Measurements from ENCODE around the gene DOCK4.

Gene DOCK4

GRCh38 chr7:112160130-112160770 lies 45.9 kb downstream of the DOCK4 start:
- DNase-seq: peak; percentile 56

- DNase-seq: no peak
These were observed 46.8 kb downstream of the DOCK4 start for GRCh38 chr7:112159351-112159750.

GRCh38 chr7:112157072-112157471 lies 49.1 kb downstream of the DOCK4 start:
- DNase-seq: peak; percentile 95

GRCh38 chr7:112156412-112156811 lies 49.8 kb downstream of the DOCK4 start:
- peak; percentile 15 for DNase-seq

GRCh38 chr7:112154690-112155089 lies 51.5 kb downstream of the DOCK4 start:
- no peak for DNase-seq

GRCh38 chr7:112152186-112152585 lies 54.0 kb downstream of the DOCK4 start:
- no peak for DNase-seq

- peak; percentile 10 for DNase-seq
These were observed 55.2 kb downstream of the DOCK4 start for GRCh38 chr7:112150823-112151641.

- DNase-seq: no peak
These were observed 56.5 kb downstream of the DOCK4 start for GRCh38 chr7:112149734-112150133.

GRCh38 chr7:112147793-112148361 lies 58.3 kb downstream of the DOCK4 start:
- DNase-seq: no peak

- no peak for DNase-seq
These were observed 61.0 kb downstream of the DOCK4 start for GRCh38 chr7:112145206-112145605.

GRCh38 chr7:112144284-112145059 lies 61.7 kb downstream of the DOCK4 start:
- no peak for DNase-seq

GRCh38 chr7:112143582-112143981 lies 62.6 kb downstream of the DOCK4 start:
- peak; percentile 57 for DNase-seq

GRCh38 chr7:112143136-112143535 lies 63.1 kb downstream of the DOCK4 start:
- no peak for DNase-seq

- DNase-seq: no peak
These were observed 65.6 kb downstream of the DOCK4 start for GRCh38 chr7:112140600-112140999.

- DNase-seq: no peak
These were observed 67.3 kb downstream of the DOCK4 start for GRCh38 chr7:112138938-112139337.

GRCh38 chr7:112138325-112138852 lies 67.8 kb downstream of the DOCK4 start:
- DNase-seq: no peak

GRCh38 chr7:112137141-112138101 lies 68.8 kb downstream of the DOCK4 start:
- no peak for DNase-seq

GRCh38 chr7:112136271-112137008 lies 69.8 kb downstream of the DOCK4 start:
- peak; percentile 6 for DNase-seq

GRCh38 chr7:112135815-112136214 lies 70.4 kb downstream of the DOCK4 start:
- DNase-seq: no peak

GRCh38 chr7:112134039-112134438 lies 72.2 kb downstream of the DOCK4 start:
- DNase-seq: no peak

- no peak for DNase-seq
These were observed 72.9 kb downstream of the DOCK4 start for GRCh38 chr7:112133328-112133727.
